Nucleus accumbens (tissue), 56 donors: ENCODE data around the gene MACROD2.

Experiments used
- DNase-seq, 56 donors: peaks; one replicate each; lab custom pipeline; 2025; lab: John Stamatoyannopoulos, UW

The MACROD2 gene

DNA sequence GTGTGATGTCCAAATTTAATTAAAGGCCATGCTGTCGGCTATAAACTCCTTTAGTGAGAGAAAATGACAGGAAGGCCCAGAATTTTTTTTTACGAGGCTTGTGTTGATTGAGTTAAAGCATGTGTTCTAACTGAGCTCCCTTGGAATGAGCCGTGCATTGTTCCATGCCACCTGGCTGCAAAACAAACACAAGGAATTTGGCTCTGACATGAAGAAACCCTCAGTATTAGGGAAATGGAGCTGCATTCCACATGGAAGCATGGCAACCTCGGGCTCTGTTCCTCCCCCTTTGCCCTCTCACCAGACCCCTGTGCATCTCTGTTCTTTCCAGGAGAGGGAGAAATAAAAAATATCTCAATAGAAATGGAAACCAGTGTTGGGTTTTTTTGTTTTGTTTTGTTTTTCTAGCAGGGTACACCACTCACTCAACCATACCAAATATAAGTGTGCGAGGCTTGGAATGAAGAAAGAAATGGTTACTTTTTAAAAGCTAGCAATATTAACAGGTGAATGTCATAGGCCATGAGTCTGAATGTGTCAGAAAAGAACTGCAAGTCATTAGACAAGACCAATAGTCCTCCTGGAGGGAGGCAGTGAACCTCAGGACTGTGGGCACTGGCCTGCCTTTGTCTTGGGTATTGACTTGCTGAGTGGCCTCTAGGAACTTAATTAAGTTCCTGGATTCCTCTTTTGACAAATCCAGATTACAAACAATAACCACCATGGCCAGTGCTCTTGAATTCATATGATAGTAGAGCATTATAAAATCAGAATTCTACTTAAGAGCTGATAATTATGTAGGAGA lies 1642.8 kb downstream of the MACROD2 start:
- DNase-seq, result no peak

DNA sequence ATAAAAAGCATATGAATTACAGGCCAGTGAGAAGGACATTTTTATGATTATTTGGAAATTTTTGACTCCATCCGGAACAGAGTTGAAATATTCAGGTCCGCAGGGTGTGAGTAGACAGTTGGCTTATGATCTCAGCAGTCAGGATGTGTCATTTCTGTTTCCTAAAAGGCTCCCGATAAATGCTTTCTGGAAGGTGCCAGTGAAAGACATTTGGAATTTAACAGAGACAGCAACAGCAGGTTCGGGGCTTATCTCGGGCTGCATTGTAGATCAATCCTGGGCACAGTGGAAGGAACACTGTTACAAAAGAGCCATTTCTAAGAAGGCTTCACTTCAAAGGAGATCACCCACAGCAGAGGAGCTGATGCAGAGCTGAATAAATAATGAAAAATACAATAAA lies 1643.5 kb downstream of the MACROD2 start:
- no peak for DNase-seq

DNA sequence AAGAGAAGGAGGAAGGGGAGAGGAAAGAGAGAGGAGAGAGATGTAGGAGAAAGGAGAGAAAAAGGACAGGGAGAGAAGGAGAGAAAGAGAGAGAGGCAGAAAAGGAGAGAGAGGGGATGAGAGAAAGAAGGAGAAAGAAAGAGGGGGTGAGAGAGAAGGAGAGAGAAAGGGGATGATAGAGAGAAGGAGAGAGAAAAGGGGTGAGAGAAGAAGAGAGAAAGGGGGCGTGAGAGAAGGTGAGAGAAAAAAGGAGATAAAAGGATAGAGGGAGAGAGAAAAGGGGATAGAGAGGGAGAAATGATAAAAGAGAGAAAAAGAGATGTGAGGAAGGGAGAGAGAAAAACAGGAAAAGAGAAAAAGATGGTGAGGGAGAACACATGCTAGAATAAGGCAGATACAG lies 1644.5 kb downstream of the MACROD2 start:
- no peak for DNase-seq

DNA sequence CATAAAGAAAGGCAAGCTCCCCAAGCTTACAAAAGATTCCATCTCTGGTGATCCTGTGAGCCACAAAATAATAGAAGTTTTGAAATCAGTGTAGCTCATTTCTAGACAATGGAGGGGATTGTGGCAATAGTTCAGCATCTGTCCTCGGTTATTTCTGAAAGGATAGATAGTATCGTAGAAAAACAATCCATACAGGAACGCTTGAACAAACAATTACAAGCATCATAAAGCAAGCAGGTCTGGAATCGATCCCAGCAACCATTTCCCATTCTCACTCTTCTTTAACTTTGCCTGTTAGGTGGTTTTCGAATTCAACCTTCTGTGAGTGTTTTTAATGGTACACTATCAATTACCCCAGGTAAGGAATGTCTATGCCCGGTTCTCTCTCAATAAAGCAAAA lies 1646.8 kb downstream of the MACROD2 start:
- no peak for DNase-seq

DNA sequence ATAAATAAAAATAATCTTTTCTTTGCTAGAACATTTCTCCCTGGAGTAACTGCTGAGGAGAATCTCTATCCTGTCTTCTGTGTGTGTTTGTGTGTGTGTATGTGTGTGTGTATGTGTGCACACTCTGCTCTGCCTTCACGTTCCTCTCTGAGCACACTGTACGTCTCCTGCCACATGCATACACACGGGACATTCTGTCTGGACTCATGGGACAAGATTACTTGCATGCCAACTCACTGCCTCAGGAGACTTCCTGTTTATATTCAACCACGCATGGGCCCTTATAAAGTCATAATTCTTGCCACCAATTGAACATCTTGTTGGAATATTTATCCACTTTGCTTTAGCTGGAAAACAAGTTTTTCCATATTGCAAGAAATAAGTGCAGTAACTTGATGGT lies 1647.4 kb downstream of the MACROD2 start:
- no peak for DNase-seq

DNA sequence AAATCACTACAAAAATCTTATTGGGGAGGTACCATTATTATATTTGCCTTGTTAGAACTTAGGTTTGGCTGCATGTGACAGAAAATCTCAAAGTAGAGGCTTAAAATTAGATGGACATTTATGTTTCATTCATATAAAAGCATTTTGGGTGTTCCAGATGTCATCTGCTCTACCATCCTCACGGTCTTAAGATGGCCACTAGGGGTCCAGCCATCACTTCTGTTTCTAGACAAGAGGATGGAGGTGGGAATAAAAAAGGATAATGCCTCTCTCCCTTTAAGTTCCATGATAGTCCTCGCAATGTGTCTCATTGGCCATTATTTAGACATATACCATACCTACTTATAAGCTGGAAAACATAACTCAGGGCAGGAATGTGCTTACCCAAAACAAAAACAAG lies 1648.4 kb downstream of the MACROD2 start:
- DNase-seq, result no peak

DNA sequence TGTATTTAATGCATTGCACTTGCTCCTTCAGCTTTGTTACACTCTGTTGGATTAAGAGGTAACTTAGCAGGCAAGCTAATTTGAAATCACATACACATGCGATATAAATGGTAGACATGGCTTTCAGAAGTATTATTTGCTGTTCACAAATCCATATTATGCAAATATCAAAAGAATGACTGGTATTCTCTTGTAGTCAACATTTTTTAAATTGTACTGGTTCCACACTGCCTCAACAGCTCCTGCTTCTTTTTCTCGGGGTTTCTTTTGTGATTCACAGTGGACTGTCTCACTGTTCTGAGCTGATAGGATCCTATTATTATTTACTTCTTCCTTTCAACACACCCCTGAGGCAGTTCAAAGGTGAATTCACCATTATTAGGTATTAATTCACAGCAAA lies 1650.5 kb downstream of the MACROD2 start:
- DNase-seq, result no peak

DNA sequence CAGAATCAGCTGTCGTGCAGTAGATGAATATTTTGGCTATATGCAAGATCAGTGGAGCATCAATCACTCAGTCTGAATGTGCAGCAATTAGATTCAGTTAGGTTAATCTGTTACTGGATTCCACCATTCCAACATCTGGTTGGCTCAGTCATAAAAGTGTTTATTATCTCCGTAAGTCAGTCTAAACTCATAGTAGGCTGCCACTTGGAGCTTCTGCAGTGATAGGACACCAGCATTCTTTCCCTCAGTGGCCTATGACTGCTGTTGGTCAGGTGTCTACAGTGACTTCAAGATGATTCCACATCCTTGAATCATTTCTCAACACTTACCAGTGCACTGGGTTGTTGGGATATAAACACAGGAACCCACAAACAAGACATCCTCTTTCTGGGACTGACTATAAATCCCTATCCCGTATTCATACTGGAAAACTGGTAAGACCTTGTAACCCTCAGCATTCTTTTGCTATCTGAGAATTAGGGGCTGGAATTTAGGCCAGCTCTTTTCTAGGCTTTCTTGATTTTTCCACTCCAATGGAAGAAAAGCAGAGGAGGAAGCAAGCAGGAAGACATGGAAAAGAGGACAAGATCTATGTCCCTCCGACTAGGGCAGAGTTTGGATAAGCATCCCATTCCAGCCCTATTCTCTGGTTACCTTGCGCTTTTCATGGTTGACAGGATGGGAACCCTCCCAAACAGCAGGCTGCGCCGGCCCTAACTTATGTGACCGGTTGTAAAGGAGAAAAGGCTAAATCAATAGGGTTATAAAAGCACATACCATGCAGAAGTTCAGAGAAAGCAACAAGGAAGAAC lies 1658.3 kb downstream of the MACROD2 start:
- no peak for DNase-seq

DNA sequence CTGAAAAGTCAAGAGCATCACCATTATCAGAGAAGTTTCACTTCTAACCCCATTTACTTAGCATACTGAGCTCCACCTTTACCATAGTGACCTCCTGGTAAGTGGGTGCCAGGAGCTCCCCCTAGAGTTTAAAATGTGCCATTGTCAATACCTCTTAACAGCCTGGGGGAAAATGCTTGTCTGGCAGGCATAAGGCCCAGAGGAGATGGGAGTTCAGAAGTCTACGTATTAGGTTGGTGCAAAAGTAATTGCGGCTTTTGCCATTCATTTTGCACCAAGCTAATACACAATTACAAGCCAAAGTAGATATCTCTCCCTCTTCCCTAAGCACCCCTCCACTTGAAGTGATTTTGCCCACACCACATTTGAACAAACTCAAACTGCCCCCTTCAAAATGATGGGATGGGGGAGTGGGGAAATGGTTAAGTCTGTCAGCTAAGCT lies 1658.9 kb downstream of the MACROD2 start:
- DNase-seq, result peak in 20 of 56 donors; percentile 0 to 40 (median 8)

DNA sequence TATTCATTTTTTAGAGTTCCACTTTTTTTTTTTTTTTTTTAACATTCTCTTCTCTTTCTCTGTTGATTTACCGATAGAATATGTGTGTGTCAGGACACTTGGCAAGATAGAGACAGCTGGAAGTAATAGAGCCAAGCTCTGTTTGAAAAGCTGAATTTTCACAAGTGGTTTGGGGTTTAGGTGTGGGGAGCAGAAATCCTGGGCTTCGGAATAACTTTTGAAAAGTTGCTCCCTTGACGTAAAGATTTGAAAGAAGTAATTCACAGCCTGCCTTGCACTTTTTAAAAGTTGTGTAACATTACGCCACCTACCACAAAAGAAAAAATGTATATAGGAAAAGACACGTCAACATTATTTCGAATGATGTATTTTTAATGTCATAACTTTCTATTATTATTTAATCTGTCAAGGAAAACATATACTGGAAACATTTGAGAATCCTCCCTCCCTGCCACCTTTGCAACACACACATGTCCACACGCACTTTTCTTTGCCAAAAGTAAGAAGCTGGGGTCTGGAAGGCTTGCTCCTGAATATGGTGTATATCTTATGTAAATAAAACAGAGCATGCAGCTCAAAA lies 1660.1 kb downstream of the MACROD2 start:
- no peak for DNase-seq

DNA sequence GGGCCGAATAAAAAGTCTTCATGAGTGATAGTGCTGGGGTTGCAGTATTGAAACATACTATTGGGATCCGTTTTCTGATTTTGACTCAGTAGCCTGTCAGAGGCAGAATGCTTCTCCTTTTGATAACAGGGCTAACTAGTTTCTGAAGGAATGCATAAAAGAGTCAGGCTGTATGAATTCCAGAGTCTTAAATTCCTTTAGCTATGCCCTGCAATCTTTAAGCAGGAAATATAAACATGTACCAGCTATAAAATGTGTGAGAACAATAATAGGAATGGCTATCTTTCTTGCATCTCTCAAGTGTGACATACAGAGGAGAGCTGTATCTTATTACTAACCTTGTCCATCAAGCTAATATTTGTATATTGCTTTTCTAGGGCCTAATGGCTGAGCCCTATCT lies 1660.8 kb downstream of the MACROD2 start:
- no peak for DNase-seq

DNA sequence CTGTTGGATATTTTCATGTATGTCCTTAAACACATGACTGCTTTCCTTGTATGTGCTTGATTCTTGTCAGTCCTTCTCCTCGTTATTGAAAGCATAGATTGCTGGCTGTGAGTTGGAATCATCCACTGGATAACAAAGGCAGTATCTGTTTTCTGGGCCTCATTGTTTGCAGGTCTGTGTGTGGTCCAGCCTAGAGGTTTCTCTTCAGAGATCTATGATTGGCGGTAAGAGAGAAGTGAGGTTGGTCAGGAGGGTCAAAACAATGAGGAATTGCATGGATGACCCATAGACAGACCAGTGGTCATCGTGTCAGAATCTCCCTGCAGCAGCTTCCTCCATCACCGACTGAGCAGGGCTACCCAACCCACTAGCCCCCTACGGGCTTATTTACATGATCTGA lies 1663.0 kb downstream of the MACROD2 start:
- DNase-seq, result peak in 12 of 56 donors; percentile 0 to 46 (median 5)

DNA sequence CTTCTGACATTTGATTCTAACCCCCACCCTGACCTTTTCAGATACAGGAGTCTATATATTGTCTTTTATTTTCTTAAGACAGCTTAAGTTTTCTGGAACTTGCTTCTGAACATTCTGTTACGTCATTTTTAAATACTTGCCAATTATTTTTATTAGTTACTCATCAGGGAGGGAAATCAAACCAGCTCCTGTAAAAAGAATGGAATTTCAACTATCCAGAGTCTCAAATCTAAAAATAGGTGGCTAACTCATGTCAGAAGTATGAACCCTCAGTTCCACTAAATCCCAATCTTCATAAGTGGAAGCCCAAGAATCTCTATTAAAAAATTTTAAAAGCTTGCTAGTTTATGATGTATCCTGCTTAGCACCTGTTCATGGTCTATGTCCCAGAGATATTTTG lies 1677.9 kb downstream of the MACROD2 start:
- no peak for DNase-seq

DNA sequence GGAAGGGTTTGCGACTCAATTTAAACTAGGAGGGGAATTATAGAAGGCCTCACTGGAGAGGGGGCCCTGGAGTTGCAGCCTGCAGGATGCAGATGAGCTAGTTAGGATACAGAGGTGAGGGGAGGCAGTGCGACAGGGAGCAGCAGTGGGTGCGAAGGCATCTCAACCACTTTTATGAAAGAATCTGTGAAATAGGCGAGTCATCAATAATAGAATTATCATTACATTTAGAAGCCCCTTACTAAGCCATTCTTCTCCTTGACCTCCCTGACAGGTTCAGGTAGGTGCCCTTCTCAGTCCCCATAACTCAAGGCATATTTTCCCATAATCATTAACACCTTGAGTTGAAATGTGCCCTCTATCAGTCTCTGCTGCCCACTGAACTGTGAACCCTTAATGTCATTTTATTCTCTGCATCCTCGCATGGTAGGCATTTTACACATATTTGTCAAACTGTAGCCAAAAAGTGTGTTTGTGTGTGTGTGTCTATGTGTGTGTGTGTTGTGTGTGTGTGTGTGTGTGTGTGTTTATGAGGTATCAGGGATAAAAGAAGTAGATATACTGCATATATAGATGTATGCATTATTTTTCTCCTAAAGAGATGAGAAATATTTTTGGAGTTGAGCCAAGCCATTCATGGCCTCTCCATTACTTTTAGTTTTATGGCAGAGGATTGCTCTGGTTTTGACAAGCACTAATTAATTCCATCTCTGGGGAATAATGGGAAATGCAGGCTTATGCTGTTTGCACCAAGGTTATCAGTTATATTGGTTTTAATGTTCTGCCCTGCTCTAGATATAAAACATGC lies 1679.1 kb downstream of the MACROD2 start:
- no peak for DNase-seq

DNA sequence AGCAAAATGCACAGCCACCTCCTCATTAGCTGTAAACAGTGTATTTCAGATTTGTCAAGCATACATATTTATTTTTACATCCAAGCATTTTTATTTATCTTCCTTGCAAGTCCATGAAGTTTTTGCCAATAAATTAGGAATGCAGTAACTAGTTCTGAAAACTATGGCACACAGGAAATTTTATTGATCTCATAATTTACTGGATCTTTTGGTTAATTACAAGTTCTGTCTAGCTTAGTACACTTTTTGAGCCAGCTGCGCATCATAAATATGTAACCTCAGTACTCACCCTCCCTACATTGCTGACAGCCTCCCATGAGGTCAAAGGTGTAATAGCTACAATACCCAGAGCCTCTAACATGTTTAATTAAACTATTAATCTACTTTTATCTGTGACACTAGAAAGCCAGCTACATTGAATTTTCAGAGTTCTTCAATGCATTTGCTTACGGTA lies 1679.8 kb downstream of the MACROD2 start:
- DNase-seq, result no peak

DNA sequence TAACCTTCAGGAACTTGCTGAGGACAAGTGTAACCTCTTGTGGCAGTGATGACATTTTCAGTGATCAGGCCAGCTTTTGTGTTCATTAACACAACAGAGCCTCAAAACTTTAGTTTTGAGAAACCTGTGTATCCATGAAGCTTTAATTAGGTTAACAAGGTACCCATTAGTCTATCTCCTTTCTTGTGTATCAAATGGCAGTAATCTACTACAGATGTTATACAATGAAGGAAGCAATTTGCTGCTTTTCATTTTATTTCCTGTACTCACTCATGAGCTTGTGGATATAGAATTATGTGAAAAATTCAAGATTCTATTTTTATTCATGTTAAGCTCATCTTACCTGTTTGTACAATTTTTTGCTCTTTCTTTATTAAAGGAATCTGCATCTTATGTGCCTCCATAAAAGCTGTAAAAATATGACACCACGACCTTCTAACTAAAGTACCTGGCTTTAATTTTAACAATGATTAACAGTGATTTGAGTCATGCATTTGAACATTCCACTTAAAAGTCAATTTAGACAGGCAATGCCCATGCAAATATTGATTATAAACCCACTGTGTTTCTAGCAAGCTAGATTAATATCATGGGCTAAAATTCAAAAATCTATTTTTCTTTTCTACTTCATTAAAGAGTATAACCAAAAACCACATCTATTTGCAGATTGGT lies 1680.6 kb downstream of the MACROD2 start:
- DNase-seq, result no peak

DNA sequence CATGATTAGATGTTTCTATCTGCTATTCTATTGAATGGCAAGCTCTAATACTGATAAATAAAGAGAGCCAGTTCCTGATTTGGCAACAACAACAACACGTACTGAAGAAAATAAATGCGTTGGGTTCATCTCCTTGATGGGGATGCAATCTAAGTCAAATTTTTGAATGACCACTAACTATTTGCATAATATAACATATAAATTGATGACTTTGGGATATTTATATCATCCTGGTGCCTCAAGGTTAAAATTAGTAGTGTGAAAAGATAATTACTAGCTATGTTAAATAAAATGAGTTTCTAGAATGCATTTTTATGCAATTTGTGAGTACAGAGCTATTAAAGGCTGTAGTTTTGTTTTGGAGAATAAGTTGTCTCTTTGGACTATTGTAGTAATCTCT lies 1681.5 kb downstream of the MACROD2 start:
- DNase-seq, result no peak

DNA sequence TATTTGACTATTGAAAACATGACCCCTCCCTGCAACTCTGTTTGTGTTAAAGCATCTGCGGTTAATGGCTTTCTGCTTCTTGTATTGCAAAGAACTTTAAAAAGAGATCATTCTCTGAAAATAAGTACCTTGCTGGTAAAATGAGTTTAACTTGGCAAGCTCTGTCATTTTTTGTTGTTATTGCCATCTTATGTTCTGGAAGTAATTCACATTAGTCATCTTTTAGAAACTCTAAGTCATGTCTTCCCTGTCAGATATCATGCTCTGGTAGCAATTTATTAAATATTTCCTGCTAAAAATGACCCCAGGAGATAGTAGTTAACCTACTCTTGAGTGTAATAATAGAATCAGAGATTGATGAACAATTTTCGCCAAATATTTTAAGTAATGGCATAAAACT lies 1687.4 kb downstream of the MACROD2 start:
- no peak for DNase-seq

DNA sequence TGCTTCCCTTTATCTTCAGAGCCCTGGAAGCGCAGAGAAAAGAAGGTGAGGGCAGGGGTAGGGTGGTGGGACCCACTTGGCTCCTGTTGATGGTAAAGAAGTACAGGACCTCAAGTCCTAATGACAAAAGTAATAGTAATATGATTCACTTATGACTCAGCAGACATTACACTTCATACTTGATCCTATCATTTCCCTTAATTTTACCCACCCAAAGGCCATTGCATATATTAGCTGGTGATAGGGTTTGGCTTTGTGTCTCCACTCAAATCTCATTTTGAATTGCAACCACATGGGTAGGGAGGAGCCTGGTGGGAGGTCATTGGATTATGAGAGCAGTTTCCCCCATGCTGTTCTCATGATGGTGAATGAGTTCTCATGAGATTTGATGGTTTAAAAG lies 1697.3 kb downstream of the MACROD2 start:
- DNase-seq, result no peak
